Placental pericyte (primary cell): ENCODE measurements around the gene LRTM1. TPM values are rescaled to one million over a fixed set of nuclear protein-coding genes. Genes with fewer than 3 reads are reported as not detected.

Experiments
- total RNA-seq: library from RNA; depleted of rRNA; stranded (reverse); fragments of >200 nt; gene quantifications from 2 replicates; pipeline ENCODE4 v1.2.3, GENCODE V29; 2012

LRTM1 gene
- not detected in 2 replicates for total RNA-seq

DNA sequence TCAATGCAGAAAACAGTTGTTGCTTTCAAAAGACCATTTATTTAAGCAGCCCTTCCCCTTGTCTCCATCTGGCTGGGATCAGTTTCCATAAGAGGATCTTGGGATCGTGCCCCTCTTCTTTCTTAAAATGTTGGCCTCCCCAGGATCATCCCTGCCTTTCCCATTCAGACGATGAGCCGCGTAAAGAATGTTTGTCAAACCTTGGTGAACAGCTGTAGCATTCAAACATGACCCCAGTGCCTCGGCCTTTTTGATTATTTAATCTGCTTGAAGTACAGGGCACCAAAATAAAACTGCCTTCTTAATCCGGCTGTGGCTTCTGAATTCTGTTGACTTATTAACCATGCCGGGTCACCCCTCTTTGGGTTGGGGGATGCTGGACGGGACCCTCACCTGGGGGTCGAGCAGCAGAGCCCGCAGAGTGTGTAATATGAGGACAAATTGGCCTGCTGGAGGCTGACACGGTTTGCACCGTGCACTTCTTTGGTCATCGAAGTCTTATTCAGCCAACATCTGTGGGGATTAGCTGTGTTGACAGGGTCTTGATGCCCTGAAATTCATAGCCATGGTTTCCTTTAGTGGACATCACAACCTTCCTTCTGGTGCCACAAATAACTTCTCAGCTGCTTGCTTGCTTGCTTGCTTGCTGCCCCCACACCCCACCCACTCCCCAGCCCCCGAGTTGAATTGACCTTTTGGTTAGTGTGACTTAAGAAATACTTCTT lies at the start of gene LRTM1:
Gene LRTM1 (minus strand): TSS at position 14 of the 725 bp plus-strand sequence. CDS start 148 bp downstream, outside the sequence.

